Activated T-cell treated with anti-CD3 and anti-CD28 coated beads, Interleukin-2, amount 50 U/mL, for 1 hour (primary cell): ENCODE measurements around the gene DOCK7.

Experiments used
- DNase-seq: peaks from one replicate; pipeline ENCODE4 v3.0.0-alpha.2; 2020

Gene DOCK7

DNA sequence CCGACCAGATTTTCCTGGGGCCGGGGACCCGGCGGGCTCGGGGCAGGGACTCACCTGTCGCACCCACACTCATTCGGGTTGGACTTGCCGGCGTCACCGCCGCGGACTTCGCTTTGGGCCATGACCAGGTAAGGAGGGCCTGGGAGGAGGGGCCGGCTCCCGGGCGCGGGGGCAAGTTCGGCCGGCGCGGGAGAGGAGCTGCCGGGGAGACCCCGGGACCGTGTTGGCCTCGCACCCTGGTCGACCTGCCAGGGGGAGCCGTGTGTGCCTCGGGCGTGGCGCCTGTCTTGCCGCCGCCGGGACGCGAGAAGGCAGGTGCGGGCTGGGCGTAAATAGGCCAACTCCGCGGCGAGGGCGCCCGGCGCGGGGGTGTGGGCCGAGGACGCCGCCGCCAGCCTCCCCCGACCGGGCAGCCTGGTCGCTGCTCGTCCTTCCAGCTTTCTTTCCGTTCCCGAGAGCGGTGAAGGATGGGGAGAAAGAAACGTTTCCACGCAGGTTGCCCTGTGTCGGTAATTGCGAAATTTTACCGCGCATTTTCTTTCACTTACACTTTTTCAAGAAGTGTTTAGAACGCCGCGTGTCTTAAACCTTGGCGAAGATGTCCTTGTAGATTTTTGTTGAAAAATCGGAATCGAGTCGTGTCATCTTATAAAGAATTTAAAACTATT lies 250.8 kb downstream of the DOCK7 start:
- DNase-seq = peak; percentile 66

DNA sequence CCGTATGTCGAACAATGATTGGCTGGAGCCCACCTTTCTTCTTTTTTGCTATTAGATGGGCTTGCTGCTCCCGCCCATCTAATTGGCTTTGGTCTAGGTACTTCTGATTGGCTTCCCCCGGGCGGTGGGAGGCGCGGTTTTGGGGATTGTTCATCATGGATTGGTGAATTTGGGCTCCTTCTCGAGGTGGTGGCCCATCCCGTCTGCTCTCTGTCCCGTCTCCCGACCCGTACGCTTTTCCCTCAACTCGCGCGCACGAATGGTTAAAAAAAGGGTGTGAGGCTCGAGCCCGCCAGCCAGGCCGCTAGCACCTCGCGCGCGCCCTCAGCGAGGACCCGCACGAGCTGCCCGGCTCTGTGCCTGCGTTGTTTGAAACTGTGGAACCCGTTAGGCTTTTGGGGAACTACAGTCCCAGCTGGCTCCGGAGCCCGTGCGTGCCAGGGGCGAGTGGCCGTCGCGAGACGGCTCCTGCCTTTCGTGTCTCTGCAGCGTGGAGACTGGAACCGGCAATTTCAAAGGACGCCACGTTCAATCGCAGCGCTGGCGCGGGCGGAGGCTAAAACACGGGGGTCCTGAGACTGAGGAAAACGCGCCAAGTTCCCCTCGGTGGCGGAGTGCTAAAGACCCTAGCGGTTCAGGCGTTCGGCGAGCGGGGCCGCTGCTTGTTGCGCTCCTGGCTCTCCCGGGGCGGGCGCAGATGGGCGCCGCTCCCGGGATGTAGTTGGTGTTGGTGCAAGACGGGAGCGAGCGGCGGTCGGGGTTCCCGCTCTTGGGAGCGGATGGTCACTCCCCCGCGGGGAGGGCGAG lies 251.5 kb downstream of the DOCK7 start, which contains the start of gene USP1:
USP1 (plus strand) TSS at position 584 of the 807 bp plus-strand sequence. CDS start 2,819 bp downstream, outside the sequence.
- peak; percentile 92 for DNase-seq

DNA sequence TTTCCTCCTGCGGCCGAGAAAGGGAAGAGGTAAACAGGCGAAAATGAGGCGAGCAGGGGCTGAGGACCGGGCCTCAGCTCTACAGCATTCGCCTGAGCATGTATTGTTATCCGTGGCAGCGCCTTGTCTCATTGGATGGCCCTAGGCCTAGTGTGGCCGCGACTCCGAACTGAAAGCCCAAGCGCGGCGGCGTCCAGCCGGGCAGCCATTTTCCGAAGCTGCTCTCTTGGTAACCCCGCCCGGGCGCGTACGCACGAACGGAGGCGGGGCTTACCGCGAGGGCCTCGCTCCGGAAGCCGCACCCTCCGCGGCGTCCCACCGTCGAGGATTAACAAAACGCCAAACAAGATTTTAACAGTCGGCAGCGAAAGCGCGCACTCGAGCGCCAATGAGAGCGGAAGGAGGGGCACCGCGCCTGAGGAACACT lies 252.1 kb downstream of the DOCK7 start:
- DNase-seq = peak; percentile 96

DNA sequence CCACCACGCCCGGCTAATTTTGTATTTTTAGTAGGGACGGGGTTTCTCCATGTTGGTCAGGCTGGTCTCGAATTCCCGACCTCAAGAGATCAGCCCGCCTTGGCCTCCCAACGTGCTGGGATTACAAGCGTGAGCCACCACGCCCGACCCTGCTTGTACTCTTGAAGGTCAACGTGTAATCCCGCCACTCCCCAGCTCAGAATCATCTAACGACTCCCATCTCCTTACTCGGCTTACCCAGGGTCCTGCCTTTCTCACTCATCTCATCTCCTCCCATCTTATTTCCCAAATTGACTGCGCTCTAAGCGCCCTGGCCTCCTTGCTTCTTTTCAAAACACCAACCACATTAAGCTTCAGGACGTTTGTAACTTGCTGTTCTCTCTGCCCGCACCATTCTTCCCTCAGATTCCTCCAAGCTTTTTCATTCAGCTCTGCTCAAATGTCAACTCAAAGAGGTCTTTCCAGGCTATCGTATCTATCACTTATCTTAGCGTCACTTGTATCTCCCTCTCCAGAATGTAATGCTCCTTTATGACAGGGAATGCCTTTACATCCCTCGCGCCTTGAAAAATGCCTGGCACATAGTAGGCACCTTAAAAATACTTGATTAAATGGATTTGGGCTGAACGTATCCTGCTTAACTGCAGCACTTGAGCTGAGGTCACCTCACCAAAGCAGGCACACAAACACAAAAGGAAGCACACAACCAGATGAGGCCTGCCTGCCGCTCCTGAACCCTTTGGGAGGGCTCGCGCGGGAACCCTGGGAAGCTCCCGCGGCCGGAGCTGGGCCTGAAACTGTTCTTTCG lies 252.8 kb downstream of the DOCK7 start:
- DNase-seq = no peak

DNA sequence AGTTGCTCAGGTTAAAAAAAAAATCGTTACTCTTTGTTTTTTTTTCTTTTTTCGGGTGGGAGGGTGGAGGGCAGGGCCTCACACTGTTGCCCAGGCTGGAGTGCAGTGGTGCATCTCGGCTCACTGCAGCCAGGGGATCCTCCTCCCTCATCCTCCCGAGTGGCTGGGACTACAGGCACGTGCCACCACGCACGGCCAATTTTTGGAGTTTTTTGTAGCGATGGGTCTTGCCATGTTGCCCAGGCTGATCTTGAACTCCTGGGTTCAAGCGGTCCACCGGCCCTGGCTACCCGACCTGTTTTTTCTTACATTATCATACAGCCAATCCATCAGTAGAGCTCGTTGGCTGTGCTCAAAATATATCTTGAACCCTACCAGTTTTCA lies 253.6 kb downstream of the DOCK7 start:
- DNase-seq = no peak

DNA sequence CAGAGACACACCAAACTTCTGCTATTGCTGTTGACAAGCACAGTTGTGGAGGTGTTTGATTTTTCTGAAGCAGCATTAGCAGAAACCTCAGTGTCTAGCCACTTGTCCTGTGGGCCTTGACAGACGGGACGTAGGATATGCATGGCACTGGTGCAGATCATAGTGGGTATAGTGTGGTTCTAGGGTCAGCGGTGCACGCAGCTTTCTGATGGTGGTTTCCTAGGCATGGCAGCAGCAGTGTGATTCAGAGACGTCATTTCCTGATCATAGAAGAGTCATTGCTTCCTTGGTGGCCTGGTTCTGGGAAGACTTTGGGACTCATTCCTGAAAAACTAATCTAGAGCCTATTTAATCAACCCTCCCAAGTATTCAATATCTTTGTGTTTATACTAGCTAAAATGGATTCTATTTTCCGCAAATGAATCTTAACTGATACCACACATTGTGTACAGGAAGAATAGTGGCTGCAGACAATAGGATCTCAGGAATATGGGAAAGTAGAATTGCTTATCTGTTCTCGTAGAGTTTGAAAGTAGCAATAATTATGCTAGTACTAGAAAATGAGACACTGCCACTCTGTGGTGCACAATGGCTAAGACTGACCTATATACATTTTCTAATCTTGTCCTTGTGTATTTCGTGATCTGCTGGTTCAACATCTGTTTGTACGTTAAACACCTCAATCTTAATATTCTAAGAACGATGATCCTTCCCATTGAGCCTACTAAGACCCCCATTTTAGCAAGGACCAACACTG lies 254.1 kb downstream of the DOCK7 start:
- no peak for DNase-seq

DNA sequence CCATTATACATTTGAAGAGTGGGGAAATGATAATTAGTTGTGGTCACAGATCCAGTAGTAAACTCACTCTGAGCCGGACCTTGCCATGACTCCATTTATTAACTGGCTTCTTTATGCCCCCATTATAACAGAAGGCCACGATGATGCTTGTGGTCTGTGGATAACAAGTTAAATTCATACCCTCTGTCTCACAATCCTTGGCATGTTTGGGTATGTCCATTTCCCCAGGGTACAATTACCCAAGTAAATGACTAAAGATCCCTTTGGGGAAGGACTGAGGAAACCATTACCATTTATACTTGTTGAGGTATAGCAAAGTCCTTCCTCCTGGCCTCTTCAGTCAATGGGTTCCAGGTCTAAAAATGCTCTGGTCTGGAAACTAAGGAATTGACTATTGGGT lies 258.6 kb downstream of the DOCK7 start:
- no peak for DNase-seq

DNA sequence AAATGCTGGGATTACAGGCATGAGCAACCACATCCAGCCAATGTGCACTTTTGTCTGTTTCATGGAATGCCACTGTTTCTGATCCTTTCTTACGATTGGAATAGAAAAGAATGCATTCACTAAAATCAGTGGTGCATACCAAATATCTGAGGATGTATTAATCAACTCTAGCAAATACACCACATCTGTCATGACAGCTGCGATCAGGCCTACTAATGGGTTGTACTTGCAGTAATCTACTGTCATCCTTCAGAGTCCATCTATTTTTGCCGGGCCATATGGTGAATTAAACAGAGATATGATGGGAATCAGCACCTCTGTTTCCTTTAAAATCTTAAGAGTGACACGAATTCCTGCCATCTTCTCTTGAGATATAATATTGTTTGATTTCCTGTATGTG lies 259.8 kb downstream of the DOCK7 start:
- DNase-seq = no peak

DNA sequence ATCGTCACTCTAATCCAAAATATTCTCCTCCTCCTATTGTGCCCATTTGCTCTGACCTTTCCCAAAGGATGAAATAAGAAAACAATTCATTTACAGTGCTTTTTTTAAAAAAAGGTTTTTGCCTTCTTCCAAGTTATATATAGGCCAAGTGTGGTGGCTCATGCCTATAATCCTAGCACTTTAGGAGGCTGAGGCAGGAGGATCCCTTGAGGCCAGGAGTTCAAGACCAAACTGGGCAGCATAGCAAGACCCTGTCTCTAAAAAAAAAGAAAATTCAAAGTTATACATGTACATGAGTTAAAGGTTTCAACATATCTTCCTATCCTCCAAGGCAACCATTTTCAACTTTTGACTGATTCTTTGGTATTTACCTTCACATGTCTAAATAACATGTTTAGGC lies 261.4 kb downstream of the DOCK7 start:
- DNase-seq = no peak

DNA sequence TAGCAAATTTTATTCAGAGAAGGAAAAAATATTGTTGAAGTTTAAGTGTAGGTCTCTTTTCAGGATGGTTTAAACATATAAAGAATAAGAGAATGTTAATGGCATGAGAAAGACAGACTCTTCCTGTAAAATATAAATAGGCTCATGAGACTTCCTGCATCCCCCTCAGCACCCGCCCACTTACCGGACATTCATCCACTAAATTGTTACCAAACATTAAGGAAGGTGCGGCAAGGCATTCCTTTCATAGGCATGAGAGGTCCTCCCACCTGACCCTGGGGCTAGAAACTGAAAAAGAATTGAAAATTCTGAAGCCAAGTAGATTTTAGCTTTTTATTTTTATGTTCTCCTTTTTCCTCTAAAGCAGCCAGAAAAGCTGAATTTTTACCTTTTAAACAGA lies 261.9 kb downstream of the DOCK7 start:
- no peak for DNase-seq

DNA sequence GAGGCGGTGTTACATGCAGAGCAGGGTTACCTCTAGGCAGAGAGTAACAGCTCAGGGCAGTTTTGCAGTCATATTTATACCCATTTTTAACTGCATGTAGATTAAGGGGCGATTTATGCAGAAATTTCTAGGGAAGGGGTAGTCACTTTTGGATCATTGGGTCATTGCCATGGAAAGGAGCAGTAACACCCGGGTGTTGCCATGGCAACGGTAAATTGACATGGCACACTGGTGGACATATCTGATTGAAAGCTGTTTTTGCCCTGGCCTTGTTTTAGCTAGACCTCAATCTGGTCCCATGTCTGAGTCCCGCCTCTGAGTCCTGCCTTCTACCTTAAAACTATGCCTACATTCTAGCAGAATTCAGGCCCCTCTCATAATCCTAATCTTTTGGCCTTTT lies 263.1 kb downstream of the DOCK7 start:
- no peak for DNase-seq

DNA sequence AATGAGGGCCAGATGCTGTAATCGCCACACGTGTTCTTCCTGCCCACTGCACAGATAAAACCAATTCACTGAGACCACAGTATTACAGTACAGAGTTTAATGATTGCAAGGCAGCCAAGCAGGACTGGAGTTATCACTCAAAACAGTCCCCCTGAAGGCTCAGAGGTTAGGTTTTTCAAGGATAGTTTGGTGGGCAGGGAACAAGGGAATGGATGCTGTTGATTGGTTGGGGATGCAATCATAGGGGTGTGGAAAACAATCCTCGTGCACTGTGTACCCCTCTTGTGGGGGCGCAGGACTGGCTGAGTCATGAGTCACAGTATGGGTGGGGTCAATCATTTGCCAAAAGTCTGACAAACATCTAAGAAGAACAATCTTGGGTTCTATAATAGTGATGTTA lies 263.8 kb downstream of the DOCK7 start:
- DNase-seq = no peak

DNA sequence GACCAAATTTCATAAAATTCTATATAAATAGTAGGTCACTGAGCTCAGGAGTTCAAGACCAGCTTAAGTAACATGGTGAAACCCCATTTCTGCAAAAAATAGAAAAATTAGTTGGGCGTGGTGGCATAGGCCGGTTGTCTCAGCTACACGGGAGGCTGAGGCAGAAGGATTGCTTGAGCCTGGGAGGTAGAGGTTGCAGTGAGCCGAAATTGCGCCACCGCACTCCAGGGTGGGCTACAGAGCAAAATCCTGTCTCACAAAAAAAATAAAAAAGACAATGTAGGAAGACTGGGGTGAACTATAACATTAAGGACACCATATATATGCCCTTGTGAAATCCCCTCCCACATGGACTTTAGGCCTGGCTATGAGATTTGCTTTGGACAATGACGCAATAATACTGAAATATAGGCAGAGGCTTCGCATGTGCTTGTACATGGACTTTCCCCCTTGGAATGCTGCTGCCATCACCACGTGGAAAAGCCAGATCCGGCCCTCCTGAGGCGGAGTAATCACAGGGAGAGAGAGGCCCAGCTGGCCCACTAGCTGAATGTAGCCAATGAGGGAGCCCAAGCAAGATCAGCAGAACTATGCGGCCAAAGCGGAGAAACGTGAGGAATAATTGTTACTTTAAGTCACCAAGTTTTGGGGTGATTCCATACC lies 264.5 kb downstream of the DOCK7 start:
- no peak for DNase-seq

DNA sequence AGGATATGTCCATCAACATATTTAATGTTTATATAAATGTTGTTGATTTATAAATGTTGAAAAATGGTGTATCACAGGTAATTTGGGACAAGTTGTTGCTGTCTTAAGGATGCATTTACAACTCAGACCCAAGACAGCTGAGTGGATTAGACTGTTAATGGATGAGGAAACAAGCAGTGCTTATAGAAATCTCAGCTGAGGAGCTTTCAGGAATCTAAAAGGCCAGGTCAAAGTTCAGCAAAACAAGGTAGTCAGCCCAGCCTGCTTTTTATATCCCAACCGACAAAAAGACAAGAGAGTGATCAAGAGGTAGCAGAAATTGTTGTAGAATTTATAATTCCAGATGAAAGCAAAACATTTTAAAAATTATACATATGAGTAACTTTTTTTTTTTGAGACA lies 268.0 kb downstream of the DOCK7 start:
- DNase-seq = no peak

DNA sequence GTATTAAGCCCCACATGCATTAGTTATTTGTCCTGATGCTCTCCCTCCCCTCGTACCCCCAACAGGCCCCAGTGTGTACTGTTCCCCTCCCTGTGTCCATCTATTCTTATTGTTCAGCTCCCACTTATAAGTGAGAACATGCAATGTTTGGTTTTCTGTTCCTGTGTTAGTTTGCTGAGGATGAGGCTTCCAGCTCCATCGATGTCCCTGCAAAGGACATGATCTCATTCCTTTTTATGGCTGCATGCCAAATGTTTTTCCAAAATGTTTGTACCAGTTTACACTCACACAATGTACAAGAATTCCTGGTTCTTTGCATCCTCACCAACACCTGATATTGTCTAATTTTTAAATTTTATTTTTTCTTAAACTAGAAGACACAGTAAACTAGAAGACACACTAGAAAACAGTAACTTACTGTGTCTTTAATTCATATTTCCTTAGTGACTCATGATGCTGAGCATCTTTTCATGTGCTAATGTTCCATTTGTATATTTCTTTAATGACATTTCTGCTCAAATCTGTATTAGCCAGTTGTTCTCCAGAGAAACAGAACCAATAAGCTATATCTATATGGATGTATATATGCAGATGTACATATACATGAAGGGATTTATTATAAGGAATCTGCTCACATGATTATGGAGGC lies 270.7 kb downstream of the DOCK7 start:
- DNase-seq = no peak

DNA sequence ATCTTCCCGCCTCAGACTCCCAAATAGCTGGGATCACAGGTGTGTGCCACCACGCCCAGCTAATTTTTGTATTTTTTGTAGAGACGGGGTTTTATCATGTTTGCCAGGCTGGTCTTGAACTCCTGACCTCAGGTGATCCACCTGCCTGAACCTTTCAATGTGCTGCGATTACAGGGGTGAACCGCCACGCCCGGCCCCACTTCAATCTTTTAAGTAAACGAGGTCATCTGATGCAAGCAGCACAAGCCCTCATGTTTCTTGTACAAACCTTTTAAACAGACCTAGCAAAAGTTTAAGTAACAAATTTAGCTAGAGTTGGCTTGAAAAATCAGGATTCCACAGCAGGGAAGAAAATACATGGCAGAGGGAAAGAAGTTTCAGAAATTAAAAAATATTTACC lies 272.5 kb downstream of the DOCK7 start:
- no peak for DNase-seq

DNA sequence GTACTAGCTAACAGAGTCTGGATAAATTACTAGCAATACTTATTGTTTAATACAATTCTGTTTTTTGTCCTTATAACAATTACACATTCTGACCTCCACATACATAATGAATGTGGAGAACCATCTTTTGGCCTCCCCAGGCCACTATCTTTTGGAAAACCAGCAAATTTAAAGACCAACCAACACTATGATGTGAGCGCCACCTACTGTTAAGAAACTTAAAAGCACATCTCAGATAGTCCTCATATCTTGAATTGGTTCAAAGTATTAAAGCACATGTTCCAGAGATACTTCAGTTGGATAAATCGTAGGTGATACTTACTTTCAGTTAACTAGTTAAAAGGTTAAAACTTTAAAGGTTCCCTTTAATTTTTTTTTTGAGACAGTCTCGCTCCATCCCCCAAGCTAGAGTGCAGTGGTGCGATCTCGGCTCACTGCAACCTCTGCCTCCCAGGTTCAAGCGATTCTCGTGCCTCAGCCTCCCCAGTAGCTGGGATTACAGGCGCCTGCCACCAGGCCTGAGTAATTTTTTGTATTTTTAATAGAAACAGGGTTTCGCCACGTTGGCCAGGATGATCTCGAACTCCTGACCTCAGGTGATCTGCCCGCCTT lies 280.7 kb downstream of the DOCK7 start:
- no peak for DNase-seq

DNA sequence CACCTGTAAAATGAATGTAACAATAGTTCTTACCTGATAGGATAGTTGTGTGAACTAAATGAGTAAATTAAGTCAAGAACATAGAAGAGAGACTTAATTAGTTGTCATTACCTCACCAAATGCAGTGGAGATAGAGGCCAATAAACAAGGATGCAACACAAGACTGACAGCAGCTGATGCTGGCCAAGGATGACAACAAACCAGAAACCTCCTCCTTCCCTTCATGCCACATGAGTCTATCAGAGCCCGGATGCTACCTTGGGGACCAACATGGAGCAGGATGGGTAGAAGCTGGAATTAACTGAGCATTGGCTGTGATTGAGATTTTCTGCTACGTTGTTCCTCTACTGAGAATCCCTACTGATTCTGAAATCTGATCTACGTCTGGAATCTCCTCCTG lies 281.6 kb downstream of the DOCK7 start:
- no peak for DNase-seq

DNA sequence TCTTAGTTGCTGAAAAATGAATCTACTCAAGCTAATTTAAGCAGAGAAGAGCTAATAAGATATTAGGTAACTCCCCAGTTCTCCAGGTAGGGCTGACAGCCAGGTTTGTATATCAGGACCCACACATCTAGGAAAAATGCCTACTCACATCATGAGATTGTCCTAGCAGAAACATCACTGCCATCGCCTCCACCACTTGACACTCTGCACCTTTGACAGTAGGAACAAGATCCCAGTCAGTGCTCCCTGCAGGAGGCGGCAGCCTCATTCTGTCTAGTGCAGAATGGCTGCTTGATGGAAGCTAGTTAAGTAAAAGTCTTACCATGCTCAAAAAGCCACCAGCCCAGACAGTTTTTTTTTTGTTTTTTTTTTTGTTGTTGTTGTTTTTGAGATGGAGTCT lies 282.9 kb downstream of the DOCK7 start:
- DNase-seq = no peak
